ENCODE measurements around the gene CMSS1. TPM values are rescaled to one million over a fixed set of nuclear protein-coding genes. Genes with fewer than 3 reads are reported as not detected.

The CMSS1 gene
- total and polyA plus RNA-seq, 2 of the 13 experiments (the other 11 are each of a cell fraction or from before 2014, with no cell fraction given): 6.4 to 48.7 TPM

- H2AFZ ChIP-seq (ENCODE audit: low read length): no peak overlapping the region
- CTCF ChIA-PET (ENCODE audit: low intra/inter-chr PET ratio, low total read pairs): no interaction called here
- BruUV-seq (replicated peaks): no TSS peak
Measured at GRCh38 chr3:99825004-99825640, 7.5 kb downstream of the CMSS1 start.

More at GRCh38 chr3:99825004-99825640, 7.5 kb downstream of the CMSS1 start:
- TF ChIP-seq HDAC6 (IDR thresholded peaks at IDR 0.05; ENCODE audit: low read depth, low read length): no peak
- TF ChIP-seq ZNF782 (CRISPR knock-in tag; IDR thresholded peaks at IDR 0.05; ENCODE audit: borderline replicate concordance): no peak
- TF ChIP-seq, protein P1, sequence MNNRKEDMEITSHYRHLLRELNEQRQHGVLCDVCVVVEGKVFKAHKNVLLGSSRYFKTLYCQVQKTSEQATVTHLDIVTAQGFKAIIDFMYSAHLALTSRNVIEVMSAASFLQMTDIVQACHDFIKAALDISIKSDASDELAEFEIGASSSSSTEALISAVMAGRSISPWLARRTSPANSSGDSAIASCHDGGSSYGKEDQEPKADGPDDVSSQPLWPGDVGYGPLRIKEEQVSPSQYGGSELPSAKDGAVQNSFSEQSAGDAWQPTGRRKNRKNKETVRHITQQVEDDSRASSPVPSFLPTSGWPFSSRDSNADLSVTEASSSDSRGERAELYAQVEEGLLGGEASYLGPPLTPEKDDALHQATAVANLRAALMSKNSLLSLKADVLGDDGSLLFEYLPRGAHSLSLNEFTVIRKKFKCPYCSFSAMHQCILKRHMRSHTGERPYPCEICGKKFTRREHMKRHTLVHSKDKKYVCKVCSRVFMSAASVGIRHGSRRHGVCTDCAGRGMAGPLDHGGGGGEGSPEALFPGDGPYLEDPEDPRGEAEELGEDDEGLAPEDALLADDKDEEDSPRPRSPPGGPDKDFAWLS (CRISPR knock-in tag; IDR thresholded peaks at IDR 0.05; ENCODE audit: borderline replicate concordance): no peak
- TF ChIP-seq, protein P2, sequence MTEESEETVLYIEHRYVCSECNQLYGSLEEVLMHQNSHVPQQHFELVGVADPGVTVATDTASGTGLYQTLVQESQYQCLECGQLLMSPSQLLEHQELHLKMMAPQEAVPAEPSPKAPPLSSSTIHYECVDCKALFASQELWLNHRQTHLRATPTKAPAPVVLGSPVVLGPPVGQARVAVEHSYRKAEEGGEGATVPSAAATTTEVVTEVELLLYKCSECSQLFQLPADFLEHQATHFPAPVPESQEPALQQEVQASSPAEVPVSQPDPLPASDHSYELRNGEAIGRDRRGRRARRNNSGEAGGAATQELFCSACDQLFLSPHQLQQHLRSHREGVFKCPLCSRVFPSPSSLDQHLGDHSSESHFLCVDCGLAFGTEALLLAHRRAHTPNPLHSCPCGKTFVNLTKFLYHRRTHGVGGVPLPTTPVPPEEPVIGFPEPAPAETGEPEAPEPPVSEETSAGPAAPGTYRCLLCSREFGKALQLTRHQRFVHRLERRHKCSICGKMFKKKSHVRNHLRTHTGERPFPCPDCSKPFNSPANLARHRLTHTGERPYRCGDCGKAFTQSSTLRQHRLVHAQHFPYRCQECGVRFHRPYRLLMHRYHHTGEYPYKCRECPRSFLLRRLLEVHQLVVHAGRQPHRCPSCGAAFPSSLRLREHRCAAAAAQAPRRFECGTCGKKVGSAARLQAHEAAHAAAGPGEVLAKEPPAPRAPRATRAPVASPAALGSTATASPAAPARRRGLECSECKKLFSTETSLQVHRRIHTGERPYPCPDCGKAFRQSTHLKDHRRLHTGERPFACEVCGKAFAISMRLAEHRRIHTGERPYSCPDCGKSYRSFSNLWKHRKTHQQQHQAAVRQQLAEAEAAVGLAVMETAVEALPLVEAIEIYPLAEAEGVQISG (CRISPR knock-in tag; IDR thresholded peaks at IDR 0.05): no peak
- FAIRE-seq (peak; percentile 42), DNase-seq (ENCODE audit: low spot score) (no peak), ATAC-seq (no peak)
- Histone ChIP-seq H3K36me3 (replicated peaks in 1 of 2; ENCODE audit: control insufficient read depth in 1 of 2, insufficient read depth in 2 of 2, low read length in 2 of 2) (no peaks in the 10 kb centered on the region), H4K20me1 (ENCODE audit: insufficient read depth, low read length) (no peaks in the 10 kb centered on the region), H3K79me2 (ENCODE audit: insufficient read depth, low read length) (peaks cover 12% of the 10 kb centered on the region), H3K27me3 (ENCODE audit: control insufficient read depth in 1 of 2, insufficient read depth in 2 of 2, low read length in 2 of 2) (no peaks in the 10 kb centered on the region), H3K9me3 (ENCODE audit: low read length) (no peaks in the 10 kb centered on the region), H3K4me1 (ENCODE audit: insufficient read depth, low read length) (peaks cover 22% of the 10 kb centered on the region; the same call in 1 of the 2 replicates), H3K4me2 (ENCODE audit: low read depth, low read length) (no peak overlapping the region), H3K4me3 (replicated peaks in 1 of 3; ENCODE audit: insufficient read depth in 1 of 3, low read depth in 2 of 3, low read length in 3 of 3) (no peak overlapping the region), H3K27ac (ENCODE audit: extremely low read length, insufficient read depth, low read length) (no peak overlapping the region), H3K9ac (ENCODE audit: insufficient read depth, low read depth, low read length) (no peak overlapping the region)
- intact Hi-C loops (cut with micrococcal nuclease; ENCODE audit: unreplicated experiment): no loop called here
- in situ Hi-C loops (cut with HindIII; ENCODE audit: extremely low pct_ligation_motif_present, low pct_unique_long_range_greater_than_20kb): loop anchor here (25.0 kb wide), 1 partner anchor 762 kb away; no protein-coding TSS in a partner anchor
- POLR2A ChIA-PET: interaction anchor here (1.4 kb wide), 1 partner anchor 436 kb away, joined by 5 read pairs; the partner anchor contains the start of gene TBC1D23
- 89% methylated on average over 3 of the region's 3 CpGs for WGBS (ENCODE audit: low lambda C conversion rate)

Data from HepG2 (cell line).